ENCODE results near the gene DNPH1.

DNA sequence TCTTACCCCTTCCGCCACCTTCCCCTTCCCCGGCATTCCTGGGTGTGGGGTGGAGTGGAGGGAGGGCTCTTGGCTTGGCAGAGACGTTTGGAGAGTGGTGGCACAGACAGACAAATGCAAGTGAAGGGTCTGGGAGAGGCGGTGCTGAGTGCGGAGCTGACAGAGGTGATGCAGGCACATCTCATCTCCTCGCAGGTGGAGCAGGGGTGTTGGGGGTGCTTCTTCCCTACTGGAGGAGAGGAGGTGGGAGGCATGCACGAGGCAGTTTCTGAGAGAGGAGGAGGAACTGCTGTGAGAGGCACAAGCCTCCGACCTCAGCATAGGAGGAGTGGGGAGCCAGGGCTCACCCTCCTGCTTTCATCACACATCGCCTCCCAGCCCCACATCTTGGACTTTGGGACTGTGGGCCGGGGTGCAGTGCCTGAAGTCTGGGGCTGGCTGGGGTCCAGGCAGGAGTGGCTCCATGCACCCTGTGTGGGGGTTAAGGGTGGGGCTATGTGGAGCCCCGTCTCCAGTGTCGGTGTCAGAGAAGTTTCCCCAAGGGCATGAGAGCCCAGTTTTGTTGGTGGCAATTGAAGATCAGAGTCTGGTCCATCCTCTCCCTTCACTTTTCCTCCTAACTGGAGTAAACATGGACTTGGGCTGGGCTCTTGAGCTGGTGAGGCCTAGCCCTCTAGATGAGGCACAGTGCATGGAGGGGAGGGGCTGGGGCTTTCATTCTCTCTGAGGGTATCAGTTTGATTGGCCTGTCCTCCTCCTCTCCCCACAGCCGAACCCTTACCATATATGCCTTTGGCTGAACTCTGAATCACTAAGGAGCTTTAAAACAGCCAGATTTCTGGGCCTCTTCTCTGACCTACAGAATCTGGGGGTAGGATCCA, 48.6 kb upstream of the DNPH1 start:
- TF ChIP-seq, protein P1, sequence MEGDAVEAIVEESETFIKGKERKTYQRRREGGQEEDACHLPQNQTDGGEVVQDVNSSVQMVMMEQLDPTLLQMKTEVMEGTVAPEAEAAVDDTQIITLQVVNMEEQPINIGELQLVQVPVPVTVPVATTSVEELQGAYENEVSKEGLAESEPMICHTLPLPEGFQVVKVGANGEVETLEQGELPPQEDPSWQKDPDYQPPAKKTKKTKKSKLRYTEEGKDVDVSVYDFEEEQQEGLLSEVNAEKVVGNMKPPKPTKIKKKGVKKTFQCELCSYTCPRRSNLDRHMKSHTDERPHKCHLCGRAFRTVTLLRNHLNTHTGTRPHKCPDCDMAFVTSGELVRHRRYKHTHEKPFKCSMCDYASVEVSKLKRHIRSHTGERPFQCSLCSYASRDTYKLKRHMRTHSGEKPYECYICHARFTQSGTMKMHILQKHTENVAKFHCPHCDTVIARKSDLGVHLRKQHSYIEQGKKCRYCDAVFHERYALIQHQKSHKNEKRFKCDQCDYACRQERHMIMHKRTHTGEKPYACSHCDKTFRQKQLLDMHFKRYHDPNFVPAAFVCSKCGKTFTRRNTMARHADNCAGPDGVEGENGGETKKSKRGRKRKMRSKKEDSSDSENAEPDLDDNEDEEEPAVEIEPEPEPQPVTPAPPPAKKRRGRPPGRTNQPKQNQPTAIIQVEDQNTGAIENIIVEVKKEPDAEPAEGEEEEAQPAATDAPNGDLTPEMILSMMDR (IDR thresholded peaks at IDR 0.05): no peak
- no peak for TF ChIP-seq POLR2A (IDR thresholded peaks at IDR 0.05)

All from upper lobe of left lung (tissue), 4 donors.